Epithelial cell of proximal tubule (primary cell): ENCODE data around the gene CELF1. TPM values are rescaled to one million over a fixed set of nuclear protein-coding genes. Genes with fewer than 3 reads are reported as not detected.

Experiments used
- DNase-seq: peaks from one replicate; pipeline ENCODE4 v3.0.0-alpha.2; 2011; ENCODE audit warnings: low read depth
- H3K4me3 ChIP-seq: 2 replicates; pipeline ENCODE4 v1.5.1; 2011; ENCODE audit warnings: low read depth, mild to moderate bottlenecking, low read length
- CTCF ChIP-seq: conservative IDR thresholded peaks from 2 replicates; pipeline ENCODE4 v1.5.1; 2012; ENCODE audit warnings: low read depth, mild to moderate bottlenecking, low read length
- total RNA-seq: library from RNA; depleted of rRNA; stranded (reverse); fragments of >200 nt; gene quantifications from 2 replicates; pipeline ENCODE4 v1.2.3, GENCODE V29; 2015

CELF1 gene
- total RNA-seq, 1 donor from 2014 or later, result 64.8 TPM

GRCh38 chr11:47449541-47449940 lies 103.4 kb downstream of the CELF1 start:
- TF ChIP-seq CTCF, result no peak
- no peak for DNase-seq
- no peak overlapping the region for H3K4me3 ChIP-seq

DNA sequence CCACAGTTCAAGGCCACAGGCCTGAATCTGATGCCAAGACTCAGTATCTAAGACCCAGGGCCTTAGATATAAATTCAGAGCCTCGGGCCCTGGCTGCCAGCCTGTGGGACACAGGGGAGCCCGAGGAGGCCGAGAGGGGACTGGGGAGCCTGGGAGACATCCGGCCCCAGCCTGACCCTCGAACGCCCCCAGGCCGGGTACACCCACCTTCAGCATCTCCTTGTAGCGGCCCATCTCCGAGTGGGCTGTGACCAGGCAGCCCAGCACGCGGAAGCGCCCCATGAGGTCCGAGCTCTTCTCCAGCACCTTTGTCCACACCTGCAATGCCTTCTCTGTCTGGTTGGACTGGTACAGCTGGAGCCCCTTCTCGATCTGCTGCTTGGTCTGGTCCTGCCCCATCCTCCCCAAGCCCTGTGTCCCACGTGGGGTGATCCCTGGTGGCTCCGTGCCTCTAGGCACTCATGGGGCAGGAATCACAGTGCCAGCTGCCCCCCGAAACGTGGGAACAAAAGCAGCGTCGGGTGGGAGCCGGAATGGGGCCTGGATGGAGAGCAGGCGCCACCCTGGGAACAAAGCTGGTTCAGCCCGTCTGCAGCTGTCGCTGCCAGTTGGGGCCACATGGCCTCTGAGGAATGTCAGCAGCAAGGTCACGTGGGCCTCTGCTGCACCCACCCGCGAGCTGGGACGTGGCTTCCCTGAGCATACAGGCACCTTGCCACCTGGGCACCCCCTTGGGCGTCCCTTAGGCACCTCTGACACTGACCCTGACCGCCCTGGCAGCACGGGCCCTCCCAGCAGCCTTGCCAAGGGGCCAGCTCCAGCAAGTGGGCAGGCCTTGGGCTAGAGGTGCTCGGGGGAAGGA lies 104.1 kb downstream of the CELF1 start, which contains the start of gene RAPSN:
Gene RAPSN (minus strand): TSS at position 571 of the 862 bp plus-strand sequence. CDS start 172 bp downstream, at position 399.
- no peak within 1 kb of the TSS for H3K4me3 ChIP-seq
- DNase-seq, result no peak
- TF ChIP-seq CTCF, result no peak

DNA sequence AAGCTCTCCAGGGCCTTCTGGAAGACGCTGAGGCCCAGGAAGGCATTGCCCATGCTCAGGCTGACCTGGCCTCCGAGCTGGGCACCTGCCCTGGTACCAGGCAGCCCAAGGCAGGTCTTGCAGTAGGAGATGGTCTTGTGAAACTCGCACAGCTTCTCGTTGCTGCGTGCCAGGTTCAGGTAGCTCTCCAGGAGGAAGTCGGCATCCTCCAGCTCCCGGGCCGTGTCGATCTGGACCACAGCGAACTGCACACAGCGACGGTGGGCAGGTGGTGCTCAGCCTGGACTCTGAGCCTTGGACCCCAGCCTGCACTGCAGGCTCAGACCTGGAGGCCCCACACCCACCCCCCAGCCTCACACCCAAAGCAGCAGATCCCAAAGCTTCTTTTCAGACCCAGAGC lies 105.0 kb downstream of the CELF1 start:
- no peak for TF ChIP-seq CTCF
- DNase-seq, result no peak
- H3K4me3 ChIP-seq, result no peak overlapping the region

GRCh38 chr11:47446833-47447232 lies 106.1 kb downstream of the CELF1 start:
- no peak for TF ChIP-seq CTCF
- no peak overlapping the region for H3K4me3 ChIP-seq
- no peak for DNase-seq

GRCh38 chr11:47445840-47446239 lies 107.1 kb downstream of the CELF1 start:
- no peak overlapping the region for H3K4me3 ChIP-seq
- DNase-seq, result no peak
- TF ChIP-seq CTCF, result no peak

DNA sequence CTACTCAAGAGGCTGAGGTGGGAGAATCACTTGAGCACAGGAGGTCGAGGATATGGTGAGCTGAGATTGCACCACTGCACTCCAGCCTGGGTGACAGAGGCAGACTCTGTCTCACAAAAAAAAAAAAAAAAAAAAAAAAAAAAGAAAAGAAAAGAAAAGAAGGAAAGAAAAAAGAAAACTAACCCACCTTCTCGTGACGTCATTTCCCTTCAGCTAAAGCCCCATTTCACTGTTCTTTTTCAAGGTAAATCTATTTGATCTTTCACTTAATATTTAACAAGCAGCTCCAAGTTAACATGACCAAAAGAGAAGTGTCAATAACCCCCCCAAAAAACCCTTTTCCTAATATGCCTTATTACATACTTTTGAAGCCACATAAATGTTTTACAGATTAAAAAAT lies 109.1 kb downstream of the CELF1 start:
- no peak for DNase-seq
- H3K4me3 ChIP-seq, result no peak overlapping the region
- TF ChIP-seq CTCF, result no peak
